K562 (cell line): ENCODE results near the gene PPFIA3. TPM values are rescaled to one million over a fixed set of nuclear protein-coding genes. Genes with fewer than 3 reads are reported as not detected.
A peak's percentile ranks its signal among the peaks of the same experiment; 100 is the strongest.

Source experiments
- AFF1 ChIP-seq, 2 experiments: fragments of 450-650 bp; IDR thresholded peaks; 2 replicates each; pipeline ENCODE4 v1.6.1; 2018; ENCODE audit warnings: mild to moderate bottlenecking in 2 of 2, low read depth in 1 of 2; ENCODE audit not compliant: partially characterized antibody in 2 of 2
- ATF1 ChIP-seq, 2 experiments: fragments of 450-650 bp in 1 of 2; IDR thresholded peaks; 2 replicates each; pipeline ENCODE4 v1.6.1; 2016; ENCODE audit warnings: missing compliant biosample characterization in 1 of 2, missing genetic modification characterization in 1 of 2
- CREB3L1 ChIP-seq: fragments of 450-650 bp; IDR thresholded peaks from 2 replicates; pipeline ENCODE4 v1.6.1; 2014; ENCODE audit warnings: low read depth, mild to moderate bottlenecking, moderate library complexity, borderline replicate concordance
- DMBX1 ChIP-seq: fragments of 250-450 bp; sonication (Bioruptor Pico); IDR thresholded peaks from 2 replicates; pipeline ENCODE4 v1.8.0; 2022; ENCODE audit warnings: inconsistent platforms, mild to moderate bottlenecking, moderate library complexity, borderline replicate concordance
- FOXM1 ChIP-seq, 2 experiments: fragments of 450-650 bp in 1 of 2; sonication (generic) in 1 of 2; formaldehyde crosslinking in 1 of 2; IDR thresholded peaks; 2 replicates each; pipeline versions ENCODE4 v1.6.1 to v1.9.0; 2017 to 2022; ENCODE audit warnings: low read depth in 2 of 2, mild to moderate bottlenecking in 2 of 2, missing genetic modification reagents in 1 of 2, moderate library complexity in 1 of 2
- GABPB2 ChIP-seq: fragments of 250-450 bp; sonication (Bioruptor Pico); conservative IDR thresholded peaks from 2 replicates; pipeline ENCODE4 v1.5.1; 2021; ENCODE audit warnings: mild to moderate bottlenecking
- HSF4 ChIP-seq: fragments of 250-450 bp; sonication (Bioruptor Pico); IDR thresholded peaks from 2 replicates; pipeline ENCODE4 v2.1.2; 2022; ENCODE audit warnings: mild to moderate bottlenecking, moderate library complexity, borderline replicate concordance
- KLF13 ChIP-seq: fragments of 450-650 bp; IDR thresholded peaks from 2 replicates; pipeline ENCODE4 v1.6.1; 2016; ENCODE audit warnings: missing genetic modification characterization, low read depth, mild to moderate bottlenecking, missing compliant biosample characterization, moderate library complexity, borderline replicate concordance
- MAX ChIP-seq: sonication (generic); formaldehyde crosslinking; IDR thresholded peaks from 2 replicates; pipeline ENCODE4 v1.9.0; 2022; ENCODE audit warnings: mild to moderate bottlenecking, missing genetic modification reagents
- NCOA1 ChIP-seq: fragments of 450-650 bp; IDR thresholded peaks from 2 replicates; pipeline ENCODE4 v1.6.1; 2016; ENCODE audit warnings: low read depth
- SREBF1 ChIP-seq: fragments of 150-350 bp; IDR thresholded peaks from 2 replicates; pipeline ENCODE4 v1.6.1; 2014; ENCODE audit warnings: antibody characterized with exemption, low read depth, low read length, borderline replicate concordance
- SRSF9 ChIP-seq: fragments of 200-400 bp; formaldehyde crosslinking; IDR thresholded peaks from 2 replicates; pipeline ENCODE4 v1.6.1; 2017; ENCODE audit warnings: low read depth, low read length, borderline replicate concordance
- ZNF140 ChIP-seq: fragments of 250-450 bp; sonication (Bioruptor Pico); IDR thresholded peaks from 2 replicates; pipeline ENCODE4 v1.8.0; 2021; ENCODE audit warnings: moderate library complexity, mild to moderate bottlenecking, inconsistent platforms
- ZNF277 ChIP-seq: fragments of 250-450 bp; sonication (Bioruptor Pico); IDR thresholded peaks from 2 replicates; pipeline ENCODE4 v1.8.0; 2022; ENCODE audit warnings: inconsistent platforms, mild to moderate bottlenecking, moderate library complexity, borderline replicate concordance
- ZNF3 ChIP-seq: fragments of 250-450 bp; sonication (Bioruptor Pico); IDR thresholded peaks from 2 replicates; pipeline ENCODE4 v1.5.0; 2021; ENCODE audit warnings: mild to moderate bottlenecking, moderate library complexity
- polyA plus RNA-seq, 8 experiments: library from polyadenylated mRNA; depleted of rRNA in 4 of 8; stranded (reverse) in 5 of 8; unstranded in 3 of 8; fragments of >200 nt; fragmentation: Nextera tagmentation in 2 of 8; fragmentation: Illumina TruSeq in 1 of 8; extraction: Ambion mirVana in 2 of 8; extraction: Trizol in 1 of 8; gene quantifications; 2 replicates each; pipeline versions ENCODE4 v1.2.1 to v1.2.3, GENCODE V29; 2011 to 2014; ENCODE audit warnings: inconsistent platforms in 1 of 8, missing spikeins in 1 of 8
- total RNA-seq, 7 experiments: library from RNA; depleted of rRNA in 6 of 7; stranded (reverse); fragments of >200 nt in 6 of 7; fragmentation: Illumina TruSeq in 2 of 7; extraction: Trizol in 2 of 7; gene quantifications; 2 replicates each; pipeline versions ENCODE4 v1.2.1 to v1.2.3, GENCODE V29; 2011 to 2021; ENCODE audit warnings: low replicate concordance in 1 of 7

Gene PPFIA3
- total and polyA plus RNA-seq, 9 of the 15 experiments (the other 6 are each of a cell fraction or from before 2014, with no cell fraction given): 0.10 to 53.0 (median 17.6) TPM

- TF ChIP-seq GABPB2 (CRISPR knock-in tag) (no peak), MAX (CRISPR knock-in tag) (peak; percentile 95), ATF1 (CRISPR knock-in tag; IDR thresholded peaks at IDR 0.05) (peak; percentile 15; the same call in 1 of the 2 replicates), ATF1 (tag; IDR thresholded peaks at IDR 0.05) (peak; percentile 92), HSF4 (CRISPR knock-in tag) (no peak), NCOA1 (no peak), FOXM1 (IDR thresholded peaks at IDR 0.05; ENCODE audit: low read depth) (no peak), FOXM1 (CRISPR knock-in tag; IDR thresholded peaks at IDR 0.05; ENCODE audit: low read depth) (no peak), ZNF140 (CRISPR knock-in tag) (no peak), AFF1 (IDR thresholded peaks at IDR 0.05; ENCODE audit: low read depth in 1 of 2, partially characterized antibody in 2 of 2) (no peak), ZNF3 (CRISPR knock-in tag) (0 out of 2 replicates have a peak, but pooled peaks have one; percentile 56), SREBF1 (no peak), SRSF9 (no peak), KLF13 (tag) (peak; percentile 93), DMBX1 (0 out of 2 replicates have a peak, but pooled peaks have one; percentile 69), ZNF277 (CRISPR knock-in tag) (no peak), CREB3L1 (peak; percentile 78)
Observed at GRCh38 chr19:49118565-49119410, 556 bp upstream of the PPFIA3 start, which contains the start of gene C19orf73 (continued).
